K562 (cell line): Measurements from ENCODE around the gene RGS14. TPM values are rescaled to one million over a fixed set of nuclear protein-coding genes. Genes with fewer than 3 reads are reported as not detected.
A peak's percentile ranks its signal among the peaks of the same experiment; 100 is the strongest.

ENCODE experiments used
- ATAC-seq: fragments of 200-7000 bp; cut with Tn5 transposase; 3 replicates; pipeline ENCODE4 v1.9.1; 2020; ENCODE audit warnings: moderate library complexity
- BruUV-seq: library from RNA; stranded (reverse); fragments of 400-500 nt; replicated peaks from 2 replicates; lab custom pipeline; 2021; lab: Mats Ljungman, UMichigan
- CTCF ChIA-PET: fragments of 300-600 bp; formaldehyde crosslinking; extraction: SDS; loops from one replicate; lab custom pipeline; 2021; ENCODE audit warnings: low intra/inter-chr PET ratio; lab: Yijun Ruan, JAX
- POLR2A ChIA-PET: fragments of 300-600, 350-650 bp; sonication (Branson Sonifier 250); formaldehyde crosslinking; extraction: SDS; loops from one replicate; lab custom pipeline; 2021; ENCODE audit warnings: antibody characterized with exemption, inconsistent platforms; lab: Yijun Ruan, JAX
- DNase-seq, 4 experiments: peaks; one replicate each; pipeline versions ENCODE4 v3.0.0 to v3.0.0-alpha.2; 2011 to 2018; ENCODE audit warnings: low spot score in 3 of 4, mixed read lengths in 3 of 4; ENCODE audit errors: extremely low read depth in 1 of 4
- FAIRE-seq: peaks from 2 replicates; lab custom pipeline; 2011; peaks lifted over from hg19 to GRCh38; lab: Jason Lieb, UNC
- H2AFZ ChIP-seq: 2 replicates; pipeline ENCODE4 v1.6.0; 2011; ENCODE audit warnings: low read depth, low read length, control low read depth, inconsistent platforms
- H3K27ac ChIP-seq: fragments of 200-600 bp; 3 replicates; pipeline ENCODE4 v1.8.0; 2011; ENCODE audit warnings: low read depth, mild to moderate bottlenecking, control low read depth, inconsistent platforms, low read length, moderate library complexity, mixed read lengths; ENCODE audit errors: extremely low read depth
- H3K27me3 ChIP-seq, 2 experiments: fragments of 300-600 bp in 1 of 2; 2 replicates in 1 of 2; 3 replicates in 1 of 2; pipeline versions ENCODE4 v1.6.0 to v1.8.0; 2011; ENCODE audit warnings: inconsistent platforms in 2 of 2, low read length in 2 of 2, mild to moderate bottlenecking in 1 of 2, mixed read lengths in 1 of 2, moderate library complexity in 1 of 2; ENCODE audit not compliant: control insufficient read depth in 2 of 2, insufficient read depth in 2 of 2
- H3K36me3 ChIP-seq: fragments of 300-600 bp; 3 replicates; pipeline ENCODE4 v1.8.0; 2011; ENCODE audit warnings: mild to moderate bottlenecking, low read length, inconsistent platforms; ENCODE audit not compliant: control insufficient read depth, insufficient read depth
- H3K4me1 ChIP-seq, 2 experiments: fragments of 200-600 bp in 1 of 2; replicated peaks in 1 of 2; 2 replicates in 1 of 2; 3 replicates in 1 of 2; pipeline versions ENCODE4 v1.5.1 to v1.8.0; 2011; ENCODE audit warnings: inconsistent platforms in 2 of 2, low read length in 2 of 2, mild to moderate bottlenecking in 1 of 2, mixed read lengths in 1 of 2, moderate library complexity in 1 of 2; ENCODE audit not compliant: control insufficient read depth in 2 of 2, insufficient read depth in 2 of 2
- H3K4me2 ChIP-seq: 2 replicates; pipeline ENCODE4 v1.6.1; 2011; ENCODE audit warnings: low read length, control low read depth, inconsistent platforms, mixed read lengths; ENCODE audit not compliant: insufficient read depth
- H3K4me3 ChIP-seq: fragments of 200-600 bp; sonication (generic), shearing (Covaris generic); 2 replicates; pipeline ENCODE4 v1.5.1; 2016; ENCODE audit warnings: control low read depth, inconsistent platforms
- H3K79me2 ChIP-seq: fragments of 200-600 bp; 3 replicates; pipeline ENCODE4 v1.8.0; 2011; ENCODE audit warnings: low read length, inconsistent platforms; ENCODE audit not compliant: control insufficient read depth, insufficient read depth
- H3K9ac ChIP-seq, 2 experiments: 2 replicates each; pipeline versions ENCODE4 v1.6.0 to v1.6.1; 2011; ENCODE audit warnings: low read depth in 2 of 2, low read length in 2 of 2, control low read depth in 1 of 2, inconsistent platforms in 1 of 2, mild to moderate bottlenecking in 1 of 2, mixed read lengths in 1 of 2; ENCODE audit not compliant: insufficient read depth in 1 of 2
- H3K9me1 ChIP-seq: one replicate; pipeline ENCODE4 v1.6.0; 2011; ENCODE audit warnings: inconsistent platforms, mild to moderate bottlenecking, low read length, moderate library complexity; ENCODE audit not compliant: control insufficient read depth, insufficient read depth
- H3K9me3 ChIP-seq: replicated peaks from 2 replicates; pipeline ENCODE4 v1.5.1; 2011; ENCODE audit warnings: low read depth, low read length, inconsistent platforms; ENCODE audit not compliant: control insufficient read depth, insufficient read depth
- H4K20me1 ChIP-seq: replicated peaks from 2 replicates; pipeline ENCODE4 v1.6.1; 2011; ENCODE audit warnings: low read length, inconsistent platforms, mixed read lengths; ENCODE audit not compliant: control insufficient read depth, insufficient read depth
- CBFA2T2 ChIP-seq: fragments of 450-650 bp; conservative IDR thresholded peaks from 2 replicates; pipeline ENCODE4 v1.6.1; 2017; ENCODE audit warnings: mild to moderate bottlenecking
- EGR1 ChIP-seq: fragments of 450-650 bp; conservative IDR thresholded peaks from 2 replicates; pipeline ENCODE4 v1.6.1; 2017; ENCODE audit warnings: mild to moderate bottlenecking
- HIVEP1 ChIP-seq: fragments of 250-450 bp; sonication (Bioruptor Pico); IDR thresholded peaks from 2 replicates; pipeline ENCODE4 v1.4.0; 2020; ENCODE audit warnings: mild to moderate bottlenecking
- L3MBTL2 ChIP-seq: fragments of 450-650 bp; IDR thresholded peaks from 2 replicates; pipeline ENCODE4 v1.6.1; 2016; ENCODE audit warnings: mild to moderate bottlenecking, moderate library complexity
- NFYB ChIP-seq: IDR thresholded peaks from 2 replicates; pipeline ENCODE4 v1.6.1; 2011; ENCODE audit warnings: mild to moderate bottlenecking, moderate library complexity; ENCODE audit not compliant: insufficient read length; ENCODE audit errors: extremely low read depth
- RAD51 ChIP-seq: fragments of 450-650 bp; IDR thresholded peaks from 2 replicates; pipeline ENCODE4 v1.7.1; 2016; ENCODE audit warnings: low read depth, mild to moderate bottlenecking, borderline replicate concordance
- RHOXF2B ChIP-seq: fragments of 250-450 bp; sonication (Bioruptor Pico); conservative IDR thresholded peaks from 2 replicates; pipeline ENCODE4 v1.5.1; 2021
- STAT5B ChIP-seq: fragments of 250-450 bp; sonication (Bioruptor Pico); IDR thresholded peaks from 2 replicates; pipeline ENCODE4 v1.8.0; 2021; ENCODE audit warnings: mild to moderate bottlenecking, inconsistent platforms
- TRIM24 ChIP-seq, 2 experiments: fragments of 450-650 bp; IDR thresholded peaks; 2 replicates each; pipeline ENCODE4 v1.6.1; 2016
- ZBTB7A ChIP-seq: IDR thresholded peaks from 2 replicates; pipeline ENCODE4 v1.6.1; 2011; ENCODE audit warnings: low read depth, mild to moderate bottlenecking, low read length, moderate library complexity, borderline replicate concordance; ENCODE audit not compliant: control insufficient read depth
- ZC3H8 ChIP-seq: fragments of 450-650 bp; IDR thresholded peaks from 2 replicates; pipeline ENCODE4 v1.6.1; 2017
- ZFPM2 ChIP-seq: fragments of 250-450 bp; sonication (Bioruptor Pico); IDR thresholded peaks from 2 replicates; pipeline ENCODE4 v1.5.1; 2022; ENCODE audit warnings: mild to moderate bottlenecking
- WGBS: fragments of 100-300 bp; shearing (Covaris generic); methylation state at CpG from one replicate; pipeline ENCODE4 v1.1.6; 2016; ENCODE audit warnings: low coverage, mixed read lengths; ENCODE audit not compliant: insufficient coverage; ENCODE audit errors: missing lambda C conversion rate; 5-methylcytosine and 5-hydroxymethylcytosine counted together
- in situ Hi-C: fragments of 300-500 bp; cut with MboI; formaldehyde crosslinking; loops from 4 replicates; pipeline ENCODE4 v1.15.0; 2018; ENCODE audit warnings: inconsistent platforms, mixed read lengths
- intact Hi-C: fragments of 100-400 bp; cut with micrococcal nuclease; formaldehyde crosslinking; loops from 2 replicates; pipeline ENCODE4 v1.14.2; 2022
- polyA plus RNA-seq, 8 experiments: library from polyadenylated mRNA; depleted of rRNA in 4 of 8; stranded (reverse) in 5 of 8; unstranded in 3 of 8; fragments of >200 nt; fragmentation: Nextera tagmentation in 2 of 8; fragmentation: Illumina TruSeq in 1 of 8; extraction: Ambion mirVana in 2 of 8; extraction: Trizol in 1 of 8; gene quantifications; 2 replicates each; pipeline versions ENCODE4 v1.2.1 to v1.2.3, GENCODE V29; 2011 to 2014; ENCODE audit warnings: inconsistent platforms in 1 of 8, missing spikeins in 1 of 8
- total RNA-seq, 7 experiments: library from RNA; depleted of rRNA in 6 of 7; stranded (reverse); fragments of >200 nt in 6 of 7; fragmentation: Illumina TruSeq in 2 of 7; extraction: Trizol in 2 of 7; gene quantifications; 2 replicates each; pipeline versions ENCODE4 v1.2.1 to v1.2.3, GENCODE V29; 2011 to 2021; ENCODE audit warnings: low replicate concordance in 1 of 7
- TF ChIP-seq, protein P1 (sequence below): IDR thresholded peaks from 2 replicates; pipeline ENCODE4 v1.6.1; 2014; ENCODE audit warnings: antibody characterized with exemption
- TF ChIP-seq, protein P2 (sequence below): sonication (generic); formaldehyde crosslinking; IDR thresholded peaks from 2 replicates; pipeline ENCODE4 v1.9.0; 2022; ENCODE audit warnings: mild to moderate bottlenecking, missing genetic modification reagents
- TF ChIP-seq, protein P3 (sequence below): sonication (generic); formaldehyde crosslinking; IDR thresholded peaks from 2 replicates; pipeline ENCODE4 v1.9.0; 2022; ENCODE audit warnings: mild to moderate bottlenecking, missing genetic modification reagents
- TF ChIP-seq, protein P4 (sequence below): sonication (generic); formaldehyde crosslinking; IDR thresholded peaks from 2 replicates; pipeline ENCODE4 v1.8.0; 2023; ENCODE audit warnings: mild to moderate bottlenecking, missing genetic modification reagents
- TF ChIP-seq, protein P5 (sequence below), 2 experiments: fragments of 450-650 bp; conservative IDR thresholded peaks; 2 replicates each; pipeline ENCODE4 v1.6.1; 2017; ENCODE audit warnings: mild to moderate bottlenecking in 2 of 2, moderate library complexity in 2 of 2

Gene RGS14
- total and polyA plus RNA-seq, 9 of the 15 experiments (the other 6 are each of a cell fraction or from before 2014, with no cell fraction given) = 0.28 to 75.9 (median 34.5) TPM

DNA sequence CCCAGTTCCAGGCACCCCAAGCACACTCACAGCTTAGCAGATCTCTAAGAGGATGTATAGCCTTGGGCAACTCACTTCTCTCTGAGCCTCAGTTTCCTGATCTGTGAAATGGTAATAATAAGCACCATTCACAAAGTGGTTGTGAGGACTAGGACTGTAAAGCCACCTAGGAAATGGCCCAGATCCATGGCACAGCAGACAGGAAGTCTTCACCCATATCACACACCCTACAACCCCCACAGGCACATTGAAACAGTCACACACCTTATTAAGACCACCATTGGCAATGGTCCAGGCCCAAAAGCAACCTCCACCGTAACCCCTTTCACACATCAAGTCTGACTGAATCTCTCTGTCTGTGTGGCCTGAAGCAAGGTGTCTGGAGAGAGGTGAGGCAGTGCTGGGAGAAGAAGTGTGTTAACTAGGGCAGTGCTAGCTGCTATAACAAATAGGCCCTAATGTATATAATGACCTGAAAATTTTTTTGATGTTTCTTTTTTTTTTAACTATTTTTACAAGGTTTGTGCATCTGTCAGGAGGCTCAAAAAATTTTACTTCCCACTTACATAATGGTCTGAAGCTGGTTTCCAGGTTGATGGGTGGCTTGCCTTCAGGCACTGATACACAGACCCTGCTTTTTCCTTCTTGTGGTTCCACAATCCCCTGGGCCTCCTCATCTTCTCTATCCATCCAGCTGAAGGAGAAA, 2.4 kb upstream of the RGS14 start (continued):
- TF ChIP-seq HIVEP1 (CRISPR knock-in tag) = no peak

DNA sequence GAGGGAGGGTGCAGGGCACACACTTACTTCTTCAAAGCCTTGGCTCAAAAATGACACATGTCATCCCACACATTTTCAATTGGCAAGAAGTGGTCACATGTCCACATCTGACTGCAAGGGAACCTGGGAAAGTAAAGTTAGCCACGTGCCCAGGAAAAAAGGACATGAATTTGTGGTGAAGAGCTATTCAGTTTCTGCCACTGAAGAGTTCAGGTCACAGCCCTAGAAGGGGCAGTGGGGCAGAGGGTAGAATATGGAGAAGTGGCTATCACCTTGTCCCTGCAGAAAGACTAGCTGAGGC, 1.9 kb upstream of the RGS14 start:
- no peak overlapping the region for H3K27ac ChIP-seq
- CTCF ChIA-PET = no interaction called here
- peak in 1 of 4 experiments; percentile 11 for DNase-seq
- H3K9me3 ChIP-seq = 0 out of 2 replicates have a peak, but pooled peaks cover 3% of the 10 kb centered on the region
- H3K4me2 ChIP-seq = no peak overlapping the region
- peak overlapping the region; percentile 46 for H2AFZ ChIP-seq
- ATAC-seq = no peak
- H3K36me3 ChIP-seq = no peaks in the 10 kb centered on the region
- no peaks in the 10 kb centered on the region for H3K9me1 ChIP-seq
- peaks cover 7% of the 10 kb centered on the region for H3K79me2 ChIP-seq
- H3K4me3 ChIP-seq = no peak overlapping the region
- H4K20me1 ChIP-seq = no peaks in the 10 kb centered on the region
- peak; percentile 80 for FAIRE-seq
- BruUV-seq = no TSS peak
- 7% methylated on average over 1 of the region's 1 CpG for WGBS
- H3K4me1 ChIP-seq = peaks cover 3 to 32% of the 10 kb centered on the region in 2 experiments; a peak in 4 of 5 replicates
- intact Hi-C loops (no loop called here), in situ Hi-C loops (no loop called here)
- H3K9ac ChIP-seq = no peak overlapping the region
- POLR2A ChIA-PET = interaction anchor here (0.6 to 0.8 kb wide), 3 partner anchors 16 to 120 kb away, joined by 3 read pairs; no protein-coding TSS in a partner anchor
- no peaks in the 10 kb centered on the region for H3K27me3 ChIP-seq
- TF ChIP-seq RHOXF2B (no peak), EGR1 (0 out of 2 replicates have a peak, but pooled peaks have one; percentile 7), STAT5B (CRISPR knock-in tag) (no peak), NFYB (peak; percentile 61), ZC3H8 (no peak), RAD51 (peak; percentile 70; the same call in 1 of the 2 replicates), ZBTB7A (no peak), CBFA2T2 (peak; percentile 27), L3MBTL2 (peak; percentile 67), TRIM24 (IDR thresholded peaks at IDR 0.05) (no peak), ZFPM2 (CRISPR knock-in tag) (no peak)
- TF ChIP-seq, protein P1, sequence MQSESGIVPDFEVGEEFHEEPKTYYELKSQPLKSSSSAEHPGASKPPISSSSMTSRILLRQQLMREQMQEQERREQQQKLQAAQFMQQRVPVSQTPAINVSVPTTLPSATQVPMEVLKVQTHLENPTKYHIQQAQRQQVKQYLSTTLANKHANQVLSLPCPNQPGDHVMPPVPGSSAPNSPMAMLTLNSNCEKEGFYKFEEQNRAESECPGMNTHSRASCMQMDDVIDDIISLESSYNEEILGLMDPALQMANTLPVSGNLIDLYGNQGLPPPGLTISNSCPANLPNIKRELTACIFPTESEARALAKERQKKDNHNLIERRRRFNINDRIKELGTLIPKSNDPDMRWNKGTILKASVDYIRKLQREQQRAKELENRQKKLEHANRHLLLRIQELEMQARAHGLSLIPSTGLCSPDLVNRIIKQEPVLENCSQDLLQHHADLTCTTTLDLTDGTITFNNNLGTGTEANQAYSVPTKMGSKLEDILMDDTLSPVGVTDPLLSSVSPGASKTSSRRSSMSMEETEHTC = no peak
- TF ChIP-seq, protein P2, sequence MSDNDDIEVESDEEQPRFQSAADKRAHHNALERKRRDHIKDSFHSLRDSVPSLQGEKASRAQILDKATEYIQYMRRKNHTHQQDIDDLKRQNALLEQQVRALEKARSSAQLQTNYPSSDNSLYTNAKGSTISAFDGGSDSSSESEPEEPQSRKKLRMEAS (CRISPR knock-in tag) = peak; percentile 76
- TF ChIP-seq, protein P3, sequence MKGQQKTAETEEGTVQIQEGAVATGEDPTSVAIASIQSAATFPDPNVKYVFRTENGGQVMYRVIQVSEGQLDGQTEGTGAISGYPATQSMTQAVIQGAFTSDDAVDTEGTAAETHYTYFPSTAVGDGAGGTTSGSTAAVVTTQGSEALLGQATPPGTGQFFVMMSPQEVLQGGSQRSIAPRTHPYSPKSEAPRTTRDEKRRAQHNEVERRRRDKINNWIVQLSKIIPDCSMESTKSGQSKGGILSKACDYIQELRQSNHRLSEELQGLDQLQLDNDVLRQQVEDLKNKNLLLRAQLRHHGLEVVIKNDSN (CRISPR knock-in tag) = peak; percentile 89
- TF ChIP-seq, protein P4, sequence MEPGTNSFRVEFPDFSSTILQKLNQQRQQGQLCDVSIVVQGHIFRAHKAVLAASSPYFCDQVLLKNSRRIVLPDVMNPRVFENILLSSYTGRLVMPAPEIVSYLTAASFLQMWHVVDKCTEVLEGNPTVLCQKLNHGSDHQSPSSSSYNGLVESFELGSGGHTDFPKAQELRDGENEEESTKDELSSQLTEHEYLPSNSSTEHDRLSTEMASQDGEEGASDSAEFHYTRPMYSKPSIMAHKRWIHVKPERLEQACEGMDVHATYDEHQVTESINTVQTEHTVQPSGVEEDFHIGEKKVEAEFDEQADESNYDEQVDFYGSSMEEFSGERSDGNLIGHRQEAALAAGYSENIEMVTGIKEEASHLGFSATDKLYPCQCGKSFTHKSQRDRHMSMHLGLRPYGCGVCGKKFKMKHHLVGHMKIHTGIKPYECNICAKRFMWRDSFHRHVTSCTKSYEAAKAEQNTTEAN (CRISPR knock-in tag) = no peak
- TF ChIP-seq, protein P5, sequence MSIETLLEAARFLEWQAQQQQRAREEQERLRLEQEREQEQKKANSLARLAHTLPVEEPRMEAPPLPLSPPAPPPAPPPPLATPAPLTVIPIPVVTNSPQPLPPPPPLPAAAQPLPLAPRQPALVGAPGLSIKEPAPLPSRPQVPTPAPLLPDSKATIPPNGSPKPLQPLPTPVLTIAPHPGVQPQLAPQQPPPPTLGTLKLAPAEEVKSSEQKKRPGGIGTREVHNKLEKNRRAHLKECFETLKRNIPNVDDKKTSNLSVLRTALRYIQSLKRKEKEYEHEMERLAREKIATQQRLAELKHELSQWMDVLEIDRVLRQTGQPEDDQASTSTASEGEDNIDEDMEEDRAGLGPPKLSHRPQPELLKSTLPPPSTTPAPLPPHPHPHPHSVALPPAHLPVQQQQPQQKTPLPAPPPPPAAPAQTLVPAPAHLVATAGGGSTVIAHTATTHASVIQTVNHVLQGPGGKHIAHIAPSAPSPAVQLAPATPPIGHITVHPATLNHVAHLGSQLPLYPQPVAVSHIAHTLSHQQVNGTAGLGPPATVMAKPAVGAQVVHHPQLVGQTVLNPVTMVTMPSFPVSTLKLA (conservative IDR thresholded peaks at IDR 0.05) = 0 out of 4 replicates have a peak, but pooled peaks of 1 of the 2 experiments have one; percentile 31
